GM18499 (cell line): ENCODE results near the gene ANKRD35.
"Not testable (repeated sequence)": the region's sequence is repeated elsewhere in the genome, so short reads cannot be mapped to it uniquely, and the experiment has no call there.

ENCODE experiments used
- ATAC-seq: cut with Tn5 transposase; IDR thresholded peaks from one replicate; pipeline ENCODE4 v1.9.1; 2021; ENCODE audit warnings: moderate number of reproducible peaks; ENCODE audit not compliant: insufficient read depth, unreplicated experiment

The ANKRD35 gene, protein sequence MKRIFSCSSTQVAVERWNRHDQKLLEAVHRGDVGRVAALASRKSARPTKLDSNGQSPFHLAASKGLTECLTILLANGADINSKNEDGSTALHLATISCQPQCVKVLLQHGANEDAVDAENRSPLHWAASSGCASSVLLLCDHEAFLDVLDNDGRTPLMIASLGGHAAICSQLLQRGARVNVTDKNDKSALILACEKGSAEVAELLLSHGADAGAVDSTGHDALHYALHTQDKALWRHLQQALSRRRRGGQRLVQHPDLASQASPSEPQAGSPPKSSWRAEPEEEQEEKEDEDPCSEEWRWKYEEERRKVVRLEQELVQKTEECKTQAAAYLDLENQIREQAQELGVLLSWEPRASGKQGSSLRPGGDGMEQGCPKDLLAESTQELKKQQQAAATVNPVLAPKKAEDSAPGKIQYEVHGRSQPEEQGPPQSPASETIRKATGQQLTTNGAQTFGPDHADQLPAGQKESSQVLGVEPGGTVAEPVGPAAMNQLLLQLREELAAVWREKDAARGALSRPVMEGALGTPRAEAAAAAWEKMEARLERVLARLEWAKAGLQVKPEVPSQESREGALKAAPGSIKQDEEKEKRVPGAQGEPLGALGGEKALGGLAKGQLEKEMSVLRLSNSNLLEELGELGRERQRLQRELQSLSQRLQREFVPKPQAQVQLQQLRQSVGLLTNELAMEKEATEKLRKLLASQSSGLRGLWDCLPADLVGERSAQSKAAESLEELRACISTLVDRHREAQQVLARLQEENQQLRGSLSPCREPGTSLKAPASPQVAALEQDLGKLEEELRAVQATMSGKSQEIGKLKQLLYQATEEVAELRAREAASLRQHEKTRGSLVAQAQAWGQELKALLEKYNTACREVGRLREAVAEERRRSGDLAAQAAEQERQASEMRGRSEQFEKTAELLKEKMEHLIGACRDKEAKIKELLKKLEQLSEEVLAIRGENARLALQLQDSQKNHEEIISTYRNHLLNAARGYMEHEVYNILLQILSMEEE

DNA sequence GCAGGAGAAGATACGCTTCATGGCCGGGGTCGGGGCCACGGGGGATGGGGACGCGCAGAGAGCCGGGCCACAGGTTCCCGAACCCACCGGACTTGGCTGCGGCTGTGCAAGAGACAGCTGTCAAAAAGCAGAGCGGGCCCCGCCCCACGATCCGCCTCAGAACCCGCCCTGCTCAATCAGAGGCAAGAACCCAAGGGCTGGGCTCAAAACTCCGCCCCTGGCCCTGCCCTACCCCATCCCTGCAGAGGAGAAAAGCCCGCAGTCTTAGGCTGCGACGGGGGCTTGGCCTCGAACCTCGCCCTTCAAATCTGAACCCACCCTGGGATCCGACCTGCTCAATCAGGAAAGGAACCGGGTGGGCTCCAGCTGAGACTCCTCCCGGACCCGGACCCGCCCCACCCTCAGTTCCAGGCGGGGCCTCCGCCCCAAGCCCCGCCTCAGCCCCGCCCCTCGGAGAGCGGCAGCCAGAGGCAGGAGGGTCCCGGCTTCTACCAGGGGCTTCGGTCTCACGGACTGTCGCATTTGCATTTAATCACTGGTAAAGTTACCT is at the start of gene ANKRD35:
Gene ANKRD35, minus strand, starts transcription at position 129 of the 550 bp plus-strand sequence. Its CDS starts 108 bp downstream, at position 21.
- peak; percentile 90 for ATAC-seq

DNA sequence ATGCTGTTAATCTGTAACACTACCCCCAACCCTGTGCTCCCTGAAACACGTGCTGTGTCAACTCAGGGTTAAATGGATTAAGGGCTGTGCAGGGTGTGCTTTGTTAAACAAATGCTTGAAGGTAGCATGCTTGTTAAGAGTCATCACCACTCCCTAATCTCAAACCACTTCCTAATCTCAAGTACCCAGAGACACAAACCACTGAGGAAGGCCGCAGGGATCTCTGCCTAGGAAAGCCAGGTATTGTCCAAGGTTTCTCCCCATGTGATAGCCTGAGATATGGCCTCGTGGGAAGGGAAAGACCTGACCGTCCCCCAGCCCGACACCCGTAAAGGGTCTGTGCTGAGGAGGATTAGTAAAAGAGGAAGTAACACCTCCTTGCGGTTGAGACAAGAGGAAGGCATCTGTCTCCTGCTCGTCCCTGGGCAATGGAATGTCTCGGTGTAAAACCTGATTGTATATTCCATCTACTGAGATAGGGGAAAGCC is 46.9 kb upstream of the ANKRD35 start:
- not testable (repeated sequence) for ATAC-seq

DNA sequence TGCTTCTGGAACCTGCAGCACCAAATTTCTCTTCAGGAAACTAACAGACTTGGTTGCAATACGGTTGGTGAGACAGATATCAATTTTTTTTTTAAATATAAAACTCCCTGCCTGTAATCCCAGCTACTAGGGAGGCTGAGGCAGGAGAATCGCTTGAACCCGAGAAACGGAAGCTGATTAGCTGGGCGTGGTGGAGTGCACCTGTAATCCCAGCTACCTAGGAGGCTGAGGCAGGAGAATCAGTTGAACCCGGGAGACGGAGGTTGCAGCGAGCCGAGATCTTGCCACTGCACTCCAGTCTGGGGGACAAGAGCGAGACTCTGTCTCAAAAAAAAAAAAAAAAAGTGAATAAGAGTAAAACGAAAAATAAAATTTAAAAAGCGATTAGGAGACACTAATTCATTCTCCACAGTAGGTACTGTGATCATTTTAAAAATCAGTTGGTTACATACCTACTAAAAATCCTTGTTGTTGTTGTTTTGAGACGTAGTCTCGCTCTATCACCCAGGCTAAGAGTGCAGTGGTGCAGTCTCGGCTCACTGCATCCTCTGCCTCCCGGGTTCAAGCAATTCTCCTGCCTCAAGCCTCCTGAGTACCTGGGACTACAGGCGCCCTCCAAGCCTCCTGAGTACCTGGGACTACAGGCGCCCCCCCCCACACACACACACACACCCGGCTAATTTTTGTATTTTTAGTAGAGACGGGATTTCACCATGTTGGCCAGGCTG is 42.4 kb upstream of the ANKRD35 start:
- no peak for ATAC-seq

DNA sequence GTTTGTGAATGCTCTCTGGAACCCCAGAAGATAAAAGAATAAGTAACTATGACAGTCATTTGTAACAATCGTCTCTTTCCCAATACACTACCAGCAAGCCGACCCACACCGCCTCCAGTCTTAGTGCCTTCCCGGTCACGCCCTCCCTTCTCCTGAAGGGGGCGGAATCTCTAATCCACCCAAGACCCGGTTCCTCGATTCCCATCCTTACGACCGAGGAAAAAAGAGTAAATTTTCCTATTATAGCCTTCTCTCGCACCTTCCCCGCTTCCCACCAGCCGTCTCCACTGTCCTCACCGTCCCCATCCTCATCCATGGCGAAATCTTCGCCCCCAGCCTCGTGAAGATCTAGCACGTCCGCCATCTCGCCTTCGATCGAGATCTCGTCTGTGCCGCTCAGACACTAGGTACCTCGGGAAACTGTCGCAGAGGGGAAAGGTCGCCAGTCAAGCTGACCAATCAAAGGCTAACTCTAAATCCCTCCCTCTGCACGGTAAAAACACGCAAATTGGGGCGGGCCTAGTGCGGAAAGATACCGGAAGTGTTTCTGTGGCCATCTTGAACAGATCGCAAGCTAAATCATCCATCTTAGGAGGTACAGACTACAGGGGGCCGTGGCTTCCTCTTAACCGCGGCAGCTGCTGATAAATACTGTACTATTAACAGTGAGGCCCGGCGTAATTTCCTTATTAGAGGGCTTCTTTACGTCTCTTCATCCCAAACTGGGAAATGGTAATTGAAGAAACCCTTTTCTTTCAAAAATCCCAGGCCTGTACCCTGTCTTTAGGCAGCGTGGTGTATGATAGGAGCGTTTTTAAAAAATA is 41.6 kb upstream of the ANKRD35 start, which contains the start of gene RBM8A:
Gene RBM8A, minus strand, starts transcription at position 422 of the 824 bp plus-strand sequence. Its CDS starts 58 bp downstream, at position 364.
- ATAC-seq: peak; percentile 84

DNA sequence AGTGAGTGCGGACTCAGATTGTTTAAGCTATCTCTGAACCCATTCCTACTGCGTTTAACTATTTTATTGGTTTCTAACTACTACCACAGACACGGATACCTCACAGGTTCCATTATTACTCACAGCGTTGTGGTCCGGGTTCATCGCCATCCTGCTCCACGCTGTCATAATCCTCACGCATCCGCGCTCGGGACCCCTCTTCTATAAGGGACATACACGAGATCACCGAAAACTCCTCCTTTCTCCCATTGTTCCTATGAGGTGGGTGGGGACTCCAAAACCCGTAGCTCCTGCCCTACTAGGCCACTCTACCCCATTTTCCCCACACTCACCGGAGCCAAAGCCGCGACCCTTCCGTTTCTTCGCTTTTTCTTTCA is 41.0 kb upstream of the ANKRD35 start:
- ATAC-seq: no peak

DNA sequence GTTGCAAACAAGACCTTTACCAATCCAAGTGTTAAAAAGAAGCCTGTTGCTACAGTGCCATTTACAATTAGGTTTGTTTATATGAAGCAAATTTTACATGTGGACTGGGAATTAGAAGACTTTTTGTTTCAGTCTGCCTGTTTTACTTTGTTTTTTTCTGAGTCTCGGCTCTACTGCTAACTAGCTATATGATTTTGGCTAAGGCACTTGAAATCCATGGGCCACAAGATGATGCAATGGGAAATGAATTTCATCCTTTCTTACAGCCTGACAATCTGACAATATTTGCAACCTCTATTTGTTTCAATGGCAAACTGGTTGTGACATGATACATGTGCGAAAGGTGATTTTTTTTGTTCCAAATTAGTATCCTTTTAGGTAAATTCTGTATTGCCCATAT is 36.6 kb upstream of the ANKRD35 start:
- ATAC-seq: no peak

DNA sequence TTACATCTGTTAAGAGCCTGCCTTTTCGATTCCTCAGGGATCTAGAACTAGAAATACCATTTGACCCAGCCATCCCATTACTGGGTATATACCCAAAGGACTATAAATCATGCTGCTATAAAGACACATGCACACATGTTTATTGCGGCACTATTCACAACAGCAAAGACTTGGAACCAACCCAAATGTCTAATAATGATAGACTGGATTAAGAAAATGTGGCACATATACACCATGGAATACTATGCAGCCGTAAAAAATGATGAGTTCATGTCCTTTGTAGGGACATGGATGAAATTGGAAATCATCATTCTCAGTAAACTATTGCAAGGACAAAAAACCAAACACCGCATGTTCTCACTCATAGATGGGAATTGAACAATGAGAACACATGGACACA is 34.6 kb upstream of the ANKRD35 start:
- not testable (repeated sequence) for ATAC-seq

DNA sequence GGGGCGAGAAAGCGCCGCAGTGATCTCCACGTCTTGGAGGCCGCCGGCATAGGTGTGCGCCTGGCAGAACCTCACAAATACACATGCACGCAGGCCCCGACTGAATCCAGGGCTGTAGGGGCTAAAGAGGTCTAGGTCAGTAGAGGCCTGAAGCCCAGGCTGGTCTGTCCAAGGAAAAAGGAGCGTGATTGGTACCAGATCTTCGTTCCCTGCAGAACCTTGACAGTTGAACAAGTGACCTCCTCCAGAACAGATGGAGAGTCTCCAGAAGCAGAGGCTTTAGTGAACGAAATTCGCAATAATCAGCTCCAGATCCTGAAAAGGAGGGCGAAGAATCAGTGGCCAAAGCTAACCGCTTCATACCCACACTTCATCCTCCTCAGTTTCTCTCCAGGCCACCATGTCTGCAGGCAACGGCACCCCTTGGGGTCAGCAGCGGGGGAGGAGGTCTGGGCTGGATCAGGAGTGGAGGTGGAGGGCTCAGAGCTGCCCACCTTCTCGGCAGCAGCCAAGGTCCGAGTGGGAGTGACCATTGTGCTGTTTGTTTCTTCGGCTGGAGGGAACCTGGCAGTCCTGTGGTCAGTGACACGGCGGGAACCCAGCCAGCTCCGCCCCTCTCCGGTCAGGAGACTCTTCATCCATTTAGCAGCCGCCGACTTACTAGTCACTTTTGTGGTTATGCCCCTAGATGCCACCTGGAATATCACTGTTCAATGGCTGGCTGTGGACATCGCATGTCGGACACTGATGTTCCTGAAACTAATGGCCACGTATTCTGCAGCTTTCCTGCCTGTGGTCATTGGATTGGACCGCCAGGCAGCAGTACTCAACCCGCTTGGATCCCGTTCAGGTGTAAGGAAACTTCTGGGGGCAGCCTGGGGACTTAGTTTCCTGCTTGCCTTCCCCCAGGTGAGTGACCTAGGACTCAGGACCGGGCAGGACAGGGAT is 33.6 kb upstream of the ANKRD35 start:
- ATAC-seq: peak; percentile 20

DNA sequence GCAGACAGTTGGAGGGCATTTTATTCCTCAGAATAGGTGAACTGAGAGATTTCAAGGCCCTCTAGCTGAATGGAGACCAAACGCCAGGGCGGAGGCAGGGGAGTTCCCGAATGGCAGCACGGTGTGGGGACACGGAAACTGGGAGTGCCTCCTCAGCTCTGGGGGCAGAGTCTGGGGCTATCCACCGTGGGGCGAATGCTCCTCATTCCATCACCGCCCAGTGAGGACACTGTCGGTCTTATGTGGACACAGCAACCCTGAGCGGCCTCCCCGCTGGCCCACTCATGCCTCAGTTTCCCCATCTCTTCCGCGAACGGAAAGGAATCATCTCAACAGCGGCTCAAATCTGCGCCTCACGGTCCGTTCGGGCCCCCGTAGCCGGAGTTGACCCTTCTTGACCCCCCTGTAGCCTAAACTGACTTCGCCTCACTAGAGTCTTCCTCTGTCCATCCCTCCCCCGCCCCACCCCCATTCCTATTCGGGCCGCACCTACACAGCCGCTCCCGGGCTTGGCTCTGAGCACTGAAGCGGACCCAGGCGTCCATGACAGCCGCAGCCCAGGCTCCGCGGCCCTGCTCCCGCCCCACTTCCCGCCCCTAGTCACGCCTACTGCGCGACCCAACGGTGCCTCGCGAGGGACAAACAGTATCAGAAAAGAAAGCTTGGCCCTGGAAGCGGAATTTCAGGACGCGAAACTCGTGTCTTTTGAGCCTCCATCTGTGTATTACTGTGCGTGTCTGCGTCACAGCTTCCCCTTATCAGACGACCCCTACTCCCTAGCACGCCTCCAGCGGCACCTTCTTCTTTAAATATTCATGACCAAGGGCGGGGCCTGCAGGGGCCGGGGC is 32.7 kb upstream of the ANKRD35 start, which contains the start of gene PEX11B:
Gene PEX11B, minus strand, starts transcription at position 574 of the 848 bp plus-strand sequence. Its CDS starts 29 bp downstream, at position 545.
- peak; percentile 44 for ATAC-seq

DNA sequence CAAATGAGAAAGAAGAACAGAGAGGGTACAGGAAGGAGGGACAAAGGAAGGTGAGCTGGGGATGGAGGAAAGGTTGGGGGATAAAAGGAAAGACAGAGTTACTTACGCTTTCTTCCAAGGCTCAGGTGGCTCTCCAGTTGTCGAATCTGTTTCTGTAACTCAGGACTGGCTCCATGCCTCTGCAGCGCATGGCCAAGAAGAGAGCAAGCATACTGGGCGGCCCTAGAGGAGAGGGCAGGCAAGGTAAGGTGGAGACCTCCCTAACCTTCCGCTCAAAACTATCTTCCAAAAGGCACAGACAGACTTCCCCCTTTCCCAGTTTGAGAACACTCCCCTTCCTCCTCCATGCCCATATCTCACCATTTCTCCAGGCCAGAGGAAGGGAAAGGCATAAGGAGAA is 31.9 kb upstream of the ANKRD35 start:
- no peak for ATAC-seq

DNA sequence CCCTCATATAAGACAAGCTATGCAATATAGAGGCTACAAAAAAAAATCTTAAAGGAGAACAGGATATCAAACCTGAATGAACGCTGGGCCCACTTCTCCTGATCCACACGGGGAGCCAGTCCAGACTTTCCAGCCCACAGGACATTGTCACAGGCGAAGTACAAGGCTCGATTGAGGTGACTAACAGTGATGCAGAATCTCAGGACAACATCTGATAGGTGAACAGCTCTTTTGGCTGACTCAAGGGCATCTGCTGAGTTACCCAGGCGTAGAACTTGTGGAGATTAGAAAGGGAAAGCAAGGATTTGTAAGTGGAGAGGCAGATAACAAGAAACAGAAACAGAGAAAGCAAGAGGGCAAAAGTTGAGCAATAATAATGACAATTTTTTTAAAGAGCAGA is 31.1 kb upstream of the ANKRD35 start:
- ATAC-seq: no peak

DNA sequence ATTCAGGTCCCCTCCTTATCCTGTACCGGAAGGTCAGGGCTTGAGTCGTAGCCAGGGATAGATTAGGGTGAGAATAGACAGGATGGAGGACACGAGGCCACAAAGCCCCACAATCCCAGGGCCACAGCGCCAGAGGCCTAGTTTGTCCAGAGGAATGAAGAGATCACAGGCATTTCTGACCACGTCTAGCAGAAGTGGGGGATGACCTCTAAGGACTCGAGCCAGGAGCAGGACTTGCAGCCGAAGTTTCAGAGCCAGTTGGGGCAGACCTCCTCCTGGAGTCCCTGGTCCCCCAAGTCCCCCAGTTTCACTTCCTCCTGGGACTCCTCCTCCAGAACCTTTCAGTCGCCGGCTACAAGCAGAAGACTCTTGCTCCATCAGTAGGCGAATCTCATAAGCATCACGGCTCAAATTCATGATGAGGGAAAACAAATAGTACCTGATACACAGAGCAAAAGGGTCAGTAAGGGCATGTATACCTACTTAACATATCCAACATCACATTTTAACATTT is 26.5 kb upstream of the ANKRD35 start:
- ATAC-seq: no peak

DNA sequence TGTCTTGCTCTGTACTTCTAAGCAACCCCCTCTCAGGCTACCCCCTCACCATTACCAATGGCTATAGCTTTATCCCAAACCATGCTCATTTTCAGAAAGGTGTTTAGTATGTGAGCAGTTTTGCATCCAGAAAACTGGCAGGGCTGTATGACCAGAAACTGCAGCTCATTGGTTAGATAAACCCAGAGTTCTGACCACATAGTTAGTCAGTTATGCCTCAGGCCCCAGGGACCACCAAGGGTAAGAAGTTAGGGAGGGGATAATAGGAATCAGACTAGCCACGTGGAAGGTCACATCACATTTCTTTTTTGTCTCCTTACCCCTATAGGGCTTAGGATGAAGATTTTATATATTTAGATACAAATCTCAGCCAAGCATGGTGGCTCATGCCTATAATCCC is 23.0 kb upstream of the ANKRD35 start:
- no peak for ATAC-seq

DNA sequence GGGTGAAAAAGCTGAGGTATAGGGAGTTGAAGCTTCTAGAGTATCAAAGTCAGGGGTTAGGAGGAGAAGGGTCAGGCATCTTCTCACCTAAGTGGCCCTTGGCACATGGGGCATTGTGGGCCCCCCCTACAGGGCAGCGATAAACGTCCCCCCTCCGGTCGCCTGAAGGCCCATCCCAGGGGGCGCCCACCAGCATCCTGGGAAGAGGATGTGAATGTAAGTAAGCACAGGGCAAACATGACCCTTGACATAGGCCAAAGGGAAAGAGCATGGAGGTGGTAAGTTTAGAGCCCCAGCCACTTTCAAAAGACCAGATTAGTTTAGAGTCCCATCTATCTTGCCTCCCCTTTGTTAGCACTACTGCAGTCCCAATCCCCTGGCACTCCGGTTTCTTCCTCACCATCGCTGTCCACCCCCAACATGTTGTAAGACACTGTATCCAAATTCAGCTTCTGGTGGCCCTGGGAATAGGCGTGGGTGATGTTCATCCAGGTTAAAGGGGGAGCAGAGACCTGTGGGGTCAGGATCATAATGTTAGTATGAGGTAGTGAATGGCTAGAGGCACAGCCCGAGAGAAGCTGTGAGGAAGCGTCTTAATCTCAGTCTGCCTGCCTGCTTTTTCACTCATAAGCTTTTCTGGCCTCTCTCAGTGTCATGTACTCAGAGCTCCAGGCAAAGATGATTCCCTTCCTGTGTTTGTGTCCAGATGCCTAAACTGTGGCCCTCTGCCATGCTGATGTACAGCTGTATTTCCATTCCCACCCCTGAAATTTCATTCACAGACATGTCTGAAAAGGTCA is 21.5 kb upstream of the ANKRD35 start:
- ATAC-seq: no peak

DNA sequence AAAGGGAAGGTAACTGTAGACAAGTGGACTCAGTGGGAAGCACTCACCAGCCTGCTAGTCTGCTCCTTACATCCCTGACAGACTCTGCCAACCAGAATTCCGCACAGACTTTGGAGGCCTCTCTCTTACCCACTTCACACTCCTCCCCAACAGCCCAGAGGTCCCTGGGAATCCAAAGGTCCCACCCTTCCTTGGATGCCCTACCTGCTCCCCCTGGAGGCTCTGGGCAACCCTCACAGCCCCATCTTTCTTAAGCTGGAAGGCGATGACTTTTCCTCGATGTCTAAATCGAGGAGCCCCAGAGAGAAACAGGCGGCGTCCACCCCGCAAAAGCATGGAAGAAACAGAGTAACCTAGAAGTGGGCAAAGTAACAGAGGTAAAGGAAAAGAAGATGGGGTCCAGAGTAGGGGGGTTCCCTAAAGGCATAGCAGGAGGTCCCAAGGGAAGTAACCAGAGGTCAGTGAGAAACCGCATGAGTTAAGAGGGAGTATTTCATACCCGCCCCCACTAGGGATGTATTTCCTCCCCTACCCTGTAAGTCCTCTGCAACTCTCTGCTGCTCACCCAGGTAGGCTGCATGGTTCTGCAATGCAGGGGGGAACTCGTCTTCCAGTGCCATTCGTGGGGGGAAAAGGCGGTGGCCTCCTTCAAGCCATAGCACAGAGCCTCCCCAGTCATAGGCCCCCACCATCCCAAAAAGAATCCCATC is 15.8 kb upstream of the ANKRD35 start:
- no peak for ATAC-seq
